Memory B cell (primary cell): Measurements from ENCODE around the gene CCDC183.

Experiments used
- ATAC-seq: fragments of 150-1000 bp; cut with Tn5 transposase; 2 replicates; pipeline ENCODE4 v1.10.0; 2021; ENCODE audit warnings: low read depth, mild to moderate bottlenecking, moderate library complexity
- DNase-seq, 2 donors: peaks; one replicate each; pipeline ENCODE4 v3.0.0; 2022; ENCODE audit warnings: low spot score in 2 of 2
- H3K27ac Mint-ChIP-seq: one replicate; pipeline ENCODE4 v1.8.0; 2022; ENCODE audit warnings: mild to moderate bottlenecking, moderate library complexity, mixed read lengths
- H3K27me3 Mint-ChIP-seq: one replicate; pipeline ENCODE4 v1.8.0; 2022; ENCODE audit warnings: mixed read lengths
- H3K36me3 Mint-ChIP-seq: one replicate; pipeline ENCODE4 v1.8.0; 2022; ENCODE audit warnings: mild to moderate bottlenecking, mixed read lengths
- H3K4me1 Mint-ChIP-seq: one replicate; pipeline ENCODE4 v1.8.0; 2022; ENCODE audit warnings: mixed read lengths
- H3K4me3 Mint-ChIP-seq: one replicate; pipeline ENCODE4 v1.8.0; 2022; ENCODE audit warnings: mild to moderate bottlenecking, moderate library complexity, mixed read lengths
- H3K9me3 Mint-ChIP-seq: one replicate; pipeline ENCODE4 v1.8.0; 2022; ENCODE audit warnings: mixed read lengths

CCDC183 gene

DNA sequence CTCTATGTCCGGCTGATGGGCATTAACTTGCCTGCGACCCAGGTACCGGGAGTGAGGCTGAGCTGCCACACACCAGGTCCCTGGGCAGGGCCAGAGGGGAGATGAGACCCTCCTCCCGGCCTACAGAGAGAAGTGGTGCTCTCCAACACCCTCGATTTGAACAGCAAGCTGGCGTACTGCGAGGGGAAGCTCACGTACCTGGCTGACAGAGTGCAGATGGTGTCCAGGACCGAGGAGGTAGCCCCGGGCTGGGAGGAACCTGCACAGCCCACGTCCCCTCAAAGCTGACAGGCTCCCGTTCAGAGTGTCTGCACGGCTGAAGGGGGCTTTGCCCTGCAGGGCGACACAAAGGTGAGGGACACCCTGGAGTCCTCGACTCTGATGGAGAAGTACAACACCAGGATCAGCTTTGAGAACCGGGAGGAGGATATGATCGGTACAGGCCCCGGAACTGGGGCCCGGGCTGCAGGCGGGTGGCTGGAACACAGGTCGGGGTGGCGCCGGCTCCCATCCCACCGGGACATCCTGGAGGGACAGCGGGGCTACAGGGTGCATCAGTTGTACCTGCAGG, 10.6 kb downstream of the CCDC183 start:
- peaks cover 4% of the 10 kb centered on the region for H3K27me3 Mint-ChIP-seq
- DNase-seq, result no peak
- H3K27ac Mint-ChIP-seq, result peak overlapping the region; percentile 94
- H3K36me3 Mint-ChIP-seq, result peaks cover 12% of the 10 kb centered on the region
- no peaks in the 10 kb centered on the region for H3K9me3 Mint-ChIP-seq
- peaks cover 18% of the 10 kb centered on the region for H3K4me1 Mint-ChIP-seq
- H3K4me3 Mint-ChIP-seq, result peak overlapping the region; percentile 93
- ATAC-seq, result no peak

GRCh38 chr9:136807281-136808074, 11.3 kb downstream of the CCDC183 start, which contains the start of gene RABL6:
TSS of gene RABL6 (plus strand) at chr9:136807948. CDS start at chr9:136808197, 249 bp downstream.
- Mint-ChIP-seq H3K36me3 (peaks cover 12% of the 10 kb centered on the region), H3K4me3 (peak within 1 kb of the TSS; percentile 93), H3K27me3 (peaks cover under 1% of the 10 kb centered on the region), H3K9me3 (no peaks in the 10 kb centered on the region), H3K27ac (peak within 1 kb of the TSS; percentile 94), H3K4me1 (peaks cover 18% of the 10 kb centered on the region)
- peak; percentile 82 to 86 for DNase-seq
- ATAC-seq, result peak; percentile 87

GRCh38 chr9:136808075-136808805, 12.1 kb downstream of the CCDC183 start:
- Mint-ChIP-seq H3K27ac (peak overlapping the region; percentile 68), H3K27me3 (no peaks in the 10 kb centered on the region), H3K9me3 (no peaks in the 10 kb centered on the region), H3K4me1 (peaks cover 18% of the 10 kb centered on the region), H3K36me3 (peaks cover 15% of the 10 kb centered on the region), H3K4me3 (peak overlapping the region; percentile 86)
- ATAC-seq (peak; percentile 47), DNase-seq (peak in 1 of 2 donors; percentile 24)

DNA sequence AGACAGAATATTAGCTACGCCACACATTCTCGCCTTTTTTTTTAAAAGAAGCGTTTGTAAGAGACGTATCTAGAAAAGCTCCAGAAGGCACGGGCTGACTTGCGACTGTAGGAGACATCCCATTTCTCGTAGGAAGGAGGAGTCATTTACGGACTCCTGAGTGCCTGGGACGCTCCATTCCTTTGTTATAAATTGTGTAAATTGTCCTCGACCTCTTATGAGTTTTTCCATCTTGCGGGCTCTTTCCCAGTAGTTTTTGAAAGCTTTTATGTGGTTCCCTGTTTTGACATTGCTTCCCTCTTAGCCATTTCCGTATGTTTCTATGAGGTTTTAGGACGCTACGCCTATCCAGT, 12.6 kb downstream of the CCDC183 start:
- H3K9me3 Mint-ChIP-seq, result no peaks in the 10 kb centered on the region
- peak overlapping the region; percentile 68 for H3K27ac Mint-ChIP-seq
- peaks cover 15% of the 10 kb centered on the region for H3K36me3 Mint-ChIP-seq
- H3K4me1 Mint-ChIP-seq, result peaks cover 21% of the 10 kb centered on the region
- no peak for ATAC-seq
- no peak for DNase-seq
- H3K4me3 Mint-ChIP-seq, result peak overlapping the region; percentile 86
- no peaks in the 10 kb centered on the region for H3K27me3 Mint-ChIP-seq

- ATAC-seq (no peak), DNase-seq (no peak)
- peak overlapping the region; percentile 13 for H3K27ac Mint-ChIP-seq
- peaks cover 19% of the 10 kb centered on the region for H3K4me1 Mint-ChIP-seq
- H3K36me3 Mint-ChIP-seq, result peaks cover 20% of the 10 kb centered on the region
- no peak overlapping the region for H3K4me3 Mint-ChIP-seq
- no peaks in the 10 kb centered on the region for H3K27me3 Mint-ChIP-seq
- no peaks in the 10 kb centered on the region for H3K9me3 Mint-ChIP-seq
Measured at GRCh38 chr9:136814725-136815421, 18.7 kb downstream of the CCDC183 start.

DNA sequence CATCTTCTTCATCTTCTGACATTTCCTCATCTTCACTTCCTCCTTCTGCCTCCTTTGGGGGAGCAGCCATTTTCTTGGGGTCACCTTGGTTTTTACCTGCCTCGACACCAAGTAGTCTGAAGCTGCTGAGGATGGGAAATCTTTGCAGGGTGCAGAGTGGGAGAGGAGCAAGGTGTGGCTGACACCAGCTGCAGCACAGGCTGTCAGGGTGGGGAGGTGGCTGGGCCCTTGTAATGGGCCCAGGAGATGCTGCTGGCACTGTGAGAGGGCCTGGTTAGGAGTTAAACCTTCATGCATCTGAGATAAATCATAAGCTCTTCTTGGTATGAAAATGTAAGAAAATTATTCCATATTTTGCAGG, 19.3 kb downstream of the CCDC183 start:
- Mint-ChIP-seq H3K4me1 (peaks cover 19% of the 10 kb centered on the region), H3K27ac (peak overlapping the region; percentile 13), H3K27me3 (no peaks in the 10 kb centered on the region), H3K36me3 (peaks cover 20% of the 10 kb centered on the region), H3K9me3 (no peaks in the 10 kb centered on the region), H3K4me3 (no peak overlapping the region)
- ATAC-seq (no peak), DNase-seq (no peak)

DNA sequence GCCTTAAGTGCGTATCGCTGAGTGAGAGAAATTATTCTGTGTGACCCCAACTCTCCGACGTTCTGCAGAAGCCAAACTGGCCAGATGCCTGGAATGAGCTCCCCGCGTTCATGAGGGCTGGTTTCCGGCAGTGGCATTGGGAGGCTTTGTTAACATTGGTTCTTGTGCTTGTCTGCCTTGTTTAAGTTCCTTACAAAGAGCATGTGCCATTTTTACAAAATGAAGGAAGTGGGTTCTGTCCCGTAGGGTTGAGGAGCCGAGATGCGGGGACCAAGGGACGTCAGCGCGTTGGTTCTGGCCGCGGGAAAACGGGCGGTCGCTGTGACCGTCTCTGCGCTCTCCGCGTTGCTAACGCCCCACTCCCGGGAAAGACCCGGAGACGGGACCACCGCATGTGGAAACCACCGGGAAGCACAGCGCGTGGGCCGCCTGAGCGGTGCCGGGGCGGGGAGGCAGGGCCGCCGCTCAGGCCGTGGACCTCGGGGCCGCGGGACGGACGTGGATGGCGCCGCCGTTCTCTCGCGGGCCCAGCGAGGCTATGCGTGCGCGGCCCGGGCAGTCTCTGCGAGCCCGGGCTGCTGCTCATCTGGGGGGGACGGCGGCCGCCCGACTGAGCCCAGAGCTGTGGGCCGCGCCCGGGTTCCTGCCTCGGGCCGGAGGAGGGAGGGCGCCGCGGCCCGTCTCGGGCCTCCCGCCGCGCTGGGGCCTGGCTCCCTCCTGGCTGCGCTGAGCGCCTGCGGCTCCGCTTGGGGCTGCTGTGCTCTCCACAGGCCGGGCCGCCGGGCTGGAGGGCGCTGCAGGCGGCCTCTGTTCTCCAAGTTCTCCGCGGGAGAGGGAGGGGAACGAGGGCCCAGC, 25.1 kb downstream of the CCDC183 start:
- peak overlapping the region; percentile 34 for H3K4me3 Mint-ChIP-seq
- H3K36me3 Mint-ChIP-seq, result peaks cover 7% of the 10 kb centered on the region

GRCh38 chr9:136821826-136822544, 25.8 kb downstream of the CCDC183 start:
- H3K27ac Mint-ChIP-seq, result no peak overlapping the region
- no peak overlapping the region for H3K4me3 Mint-ChIP-seq
- H3K27me3 Mint-ChIP-seq, result no peaks in the 10 kb centered on the region
- peaks cover 5% of the 10 kb centered on the region for H3K36me3 Mint-ChIP-seq
- no peaks in the 10 kb centered on the region for H3K9me3 Mint-ChIP-seq
- no peak for ATAC-seq
- H3K4me1 Mint-ChIP-seq, result peaks cover 7% of the 10 kb centered on the region
- DNase-seq, result no peak

More for the DNA sequence above, 25.1 kb downstream of the CCDC183 start:
- Mint-ChIP-seq H3K27me3 (no peaks in the 10 kb centered on the region), H3K4me1 (peaks cover 7% of the 10 kb centered on the region), H3K9me3 (no peaks in the 10 kb centered on the region), H3K27ac (no peak overlapping the region)
- DNase-seq (no peak), ATAC-seq (no peak)

GRCh38 chr9:136823136-136824046, 27.3 kb downstream of the CCDC183 start:
- no peak for ATAC-seq
- H3K36me3 Mint-ChIP-seq, result peaks cover 4% of the 10 kb centered on the region
- H3K4me3 Mint-ChIP-seq, result no peak overlapping the region
- no peaks in the 10 kb centered on the region for H3K9me3 Mint-ChIP-seq
- no peak overlapping the region for H3K27ac Mint-ChIP-seq
- H3K4me1 Mint-ChIP-seq, result peaks cover 7% of the 10 kb centered on the region
- DNase-seq, result no peak
- no peaks in the 10 kb centered on the region for H3K27me3 Mint-ChIP-seq

DNA sequence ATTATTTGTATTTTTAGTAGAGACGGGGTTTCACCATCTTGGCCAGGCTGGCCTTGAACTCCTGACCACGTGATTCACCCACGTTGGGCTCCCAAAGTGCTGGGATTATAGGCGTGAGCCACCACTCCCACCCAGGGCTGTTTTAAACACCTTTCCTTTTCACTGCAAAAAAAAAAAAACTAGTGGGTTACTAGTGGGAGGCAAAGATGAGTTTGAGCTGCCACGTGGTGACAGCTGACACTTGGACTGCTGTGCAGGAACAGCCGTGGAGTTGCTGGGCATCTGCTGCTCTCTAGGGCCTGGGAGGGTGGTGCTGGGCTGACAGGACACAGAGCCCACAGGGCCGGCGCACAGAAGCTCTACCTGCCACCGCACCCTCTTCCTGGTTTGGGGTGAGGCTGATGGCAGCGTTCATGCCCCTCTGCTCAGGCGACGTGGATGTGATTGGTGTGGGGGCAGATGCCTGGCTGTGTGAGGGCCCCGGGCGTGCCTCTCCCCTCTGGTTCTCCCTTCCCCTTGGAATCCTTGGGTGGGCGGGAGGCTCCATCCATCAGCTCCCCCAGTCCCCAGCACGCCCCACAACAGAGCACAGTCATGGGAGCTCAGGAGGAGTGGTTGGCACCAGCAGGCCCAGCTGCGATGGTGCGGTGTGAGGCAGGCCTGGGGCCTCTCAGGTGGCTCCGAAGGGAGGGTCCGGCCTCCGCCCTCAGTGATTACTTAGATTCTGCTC, 28.5 kb downstream of the CCDC183 start:
- H3K9me3 Mint-ChIP-seq, result no peaks in the 10 kb centered on the region
- no peaks in the 10 kb centered on the region for H3K27me3 Mint-ChIP-seq
- ATAC-seq (no peak), DNase-seq (no peak)
- peaks cover 5% of the 10 kb centered on the region for H3K4me1 Mint-ChIP-seq
- H3K4me3 Mint-ChIP-seq, result no peak overlapping the region
- H3K27ac Mint-ChIP-seq, result no peak overlapping the region
- H3K36me3 Mint-ChIP-seq, result peaks cover 2% of the 10 kb centered on the region

- H3K9me3 Mint-ChIP-seq, result no peaks in the 10 kb centered on the region
- H3K36me3 Mint-ChIP-seq, result peaks cover 2% of the 10 kb centered on the region
- ATAC-seq (no peak), DNase-seq (no peak)
- no peak overlapping the region for H3K4me3 Mint-ChIP-seq
- no peaks in the 10 kb centered on the region for H3K27me3 Mint-ChIP-seq
- no peak overlapping the region for H3K27ac Mint-ChIP-seq
- peaks cover 5% of the 10 kb centered on the region for H3K4me1 Mint-ChIP-seq
Measured at GRCh38 chr9:136825295-136826187, 29.4 kb downstream of the CCDC183 start.
